Gastroesophageal sphincter (tissue), 3 donors: ENCODE results near the gene NHSL1.

Experiments
- POLR2A ChIP-seq, 2 donors: fragments of 450-650 bp; IDR thresholded peaks; one replicate each; pipeline ENCODE4 v1.6.1; 2017; ENCODE audit warnings: antibody characterized with exemption in 2 of 2, mild to moderate bottlenecking in 2 of 2, moderate library complexity in 1 of 2
- POLR2AphosphoS5 ChIP-seq: sonication (generic); formaldehyde crosslinking; IDR thresholded peaks from one replicate; pipeline ENCODE4 v1.6.1; 2017; ENCODE audit warnings: antibody characterized with exemption
- TF ChIP-seq, protein P1 (sequence below), 4 experiments: fragments of 200-600 bp in 2 of 4; fragments of 450-650 bp in 2 of 4; sonication (generic) in 1 of 4; IDR thresholded peaks; one replicate each; pipeline ENCODE4 v1.5.1; 2017 to 2019; ENCODE audit warnings: antibody characterized with exemption in 4 of 4, mild to moderate bottlenecking in 2 of 4, moderate library complexity in 2 of 4

DNA sequence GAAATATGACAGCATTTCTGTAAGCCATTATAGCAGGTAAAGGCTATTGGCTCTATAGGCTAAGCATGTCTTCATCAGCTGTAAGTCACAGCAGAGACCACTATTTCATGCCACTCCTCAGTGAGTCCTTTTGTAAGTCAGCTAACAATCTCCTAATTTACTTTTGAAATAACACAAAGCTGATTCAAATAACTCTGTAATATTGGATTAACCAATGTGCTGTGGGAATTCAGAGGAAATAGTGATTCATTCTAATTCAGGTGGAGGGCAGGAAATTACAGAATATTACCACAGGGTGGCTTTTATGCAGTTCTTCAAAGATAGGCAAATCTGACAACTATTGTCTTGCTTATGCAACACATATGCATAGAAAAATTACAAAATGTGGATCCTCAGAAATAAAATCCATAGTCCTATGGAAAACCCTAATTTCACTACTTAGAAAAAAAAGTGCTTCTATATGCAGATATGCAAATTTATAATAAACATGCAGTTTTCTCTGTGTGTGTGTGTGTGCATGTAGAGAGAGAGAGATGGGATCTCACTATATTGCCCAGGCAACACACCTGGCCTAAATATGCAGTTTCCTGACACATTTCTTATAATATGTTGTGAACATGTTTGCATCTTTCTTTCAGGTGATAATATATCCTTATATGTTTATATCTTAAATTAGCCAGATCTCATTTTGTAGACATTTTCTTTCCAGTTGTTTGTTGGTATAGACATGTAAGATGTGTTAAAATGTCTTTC lies 126.4 kb downstream of the NHSL1 start:
- TF ChIP-seq, protein P1, sequence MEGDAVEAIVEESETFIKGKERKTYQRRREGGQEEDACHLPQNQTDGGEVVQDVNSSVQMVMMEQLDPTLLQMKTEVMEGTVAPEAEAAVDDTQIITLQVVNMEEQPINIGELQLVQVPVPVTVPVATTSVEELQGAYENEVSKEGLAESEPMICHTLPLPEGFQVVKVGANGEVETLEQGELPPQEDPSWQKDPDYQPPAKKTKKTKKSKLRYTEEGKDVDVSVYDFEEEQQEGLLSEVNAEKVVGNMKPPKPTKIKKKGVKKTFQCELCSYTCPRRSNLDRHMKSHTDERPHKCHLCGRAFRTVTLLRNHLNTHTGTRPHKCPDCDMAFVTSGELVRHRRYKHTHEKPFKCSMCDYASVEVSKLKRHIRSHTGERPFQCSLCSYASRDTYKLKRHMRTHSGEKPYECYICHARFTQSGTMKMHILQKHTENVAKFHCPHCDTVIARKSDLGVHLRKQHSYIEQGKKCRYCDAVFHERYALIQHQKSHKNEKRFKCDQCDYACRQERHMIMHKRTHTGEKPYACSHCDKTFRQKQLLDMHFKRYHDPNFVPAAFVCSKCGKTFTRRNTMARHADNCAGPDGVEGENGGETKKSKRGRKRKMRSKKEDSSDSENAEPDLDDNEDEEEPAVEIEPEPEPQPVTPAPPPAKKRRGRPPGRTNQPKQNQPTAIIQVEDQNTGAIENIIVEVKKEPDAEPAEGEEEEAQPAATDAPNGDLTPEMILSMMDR (IDR thresholded peaks at IDR 0.05): no peak
- TF ChIP-seq POLR2A (IDR thresholded peaks at IDR 0.05) (no peak), POLR2AphosphoS5 (no peak)
